PC-9 (cell line): ENCODE data around the gene RAD23A.

ENCODE experiments used
- EZH2 ChIP-seq: fragments of 200-600 bp; sonication (generic); IDR thresholded peaks from 2 replicates; pipeline ENCODE4 v1.8.0; 2017; ENCODE audit warnings: antibody characterized with exemption, low read depth
- TF ChIP-seq, protein P1 (sequence below): fragments of 200-600 bp; sonication (generic); conservative IDR thresholded peaks from 2 replicates; pipeline ENCODE4 v1.6.1; 2017; ENCODE audit warnings: mixed run types, antibody characterized with exemption, mild to moderate bottlenecking, moderate library complexity

- TF ChIP-seq, protein P1, sequence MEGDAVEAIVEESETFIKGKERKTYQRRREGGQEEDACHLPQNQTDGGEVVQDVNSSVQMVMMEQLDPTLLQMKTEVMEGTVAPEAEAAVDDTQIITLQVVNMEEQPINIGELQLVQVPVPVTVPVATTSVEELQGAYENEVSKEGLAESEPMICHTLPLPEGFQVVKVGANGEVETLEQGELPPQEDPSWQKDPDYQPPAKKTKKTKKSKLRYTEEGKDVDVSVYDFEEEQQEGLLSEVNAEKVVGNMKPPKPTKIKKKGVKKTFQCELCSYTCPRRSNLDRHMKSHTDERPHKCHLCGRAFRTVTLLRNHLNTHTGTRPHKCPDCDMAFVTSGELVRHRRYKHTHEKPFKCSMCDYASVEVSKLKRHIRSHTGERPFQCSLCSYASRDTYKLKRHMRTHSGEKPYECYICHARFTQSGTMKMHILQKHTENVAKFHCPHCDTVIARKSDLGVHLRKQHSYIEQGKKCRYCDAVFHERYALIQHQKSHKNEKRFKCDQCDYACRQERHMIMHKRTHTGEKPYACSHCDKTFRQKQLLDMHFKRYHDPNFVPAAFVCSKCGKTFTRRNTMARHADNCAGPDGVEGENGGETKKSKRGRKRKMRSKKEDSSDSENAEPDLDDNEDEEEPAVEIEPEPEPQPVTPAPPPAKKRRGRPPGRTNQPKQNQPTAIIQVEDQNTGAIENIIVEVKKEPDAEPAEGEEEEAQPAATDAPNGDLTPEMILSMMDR, result no peak
- TF ChIP-seq EZH2, result no peak
Observed at GRCh38 chr19:12930002-12930645, 15.5 kb upstream of the RAD23A start.
